ENCODE measurements around the gene SUPT7L.

Gene SUPT7L, protein sequence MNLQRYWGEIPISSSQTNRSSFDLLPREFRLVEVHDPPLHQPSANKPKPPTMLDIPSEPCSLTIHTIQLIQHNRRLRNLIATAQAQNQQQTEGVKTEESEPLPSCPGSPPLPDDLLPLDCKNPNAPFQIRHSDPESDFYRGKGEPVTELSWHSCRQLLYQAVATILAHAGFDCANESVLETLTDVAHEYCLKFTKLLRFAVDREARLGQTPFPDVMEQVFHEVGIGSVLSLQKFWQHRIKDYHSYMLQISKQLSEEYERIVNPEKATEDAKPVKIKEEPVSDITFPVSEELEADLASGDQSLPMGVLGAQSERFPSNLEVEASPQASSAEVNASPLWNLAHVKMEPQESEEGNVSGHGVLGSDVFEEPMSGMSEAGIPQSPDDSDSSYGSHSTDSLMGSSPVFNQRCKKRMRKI

DNA sequence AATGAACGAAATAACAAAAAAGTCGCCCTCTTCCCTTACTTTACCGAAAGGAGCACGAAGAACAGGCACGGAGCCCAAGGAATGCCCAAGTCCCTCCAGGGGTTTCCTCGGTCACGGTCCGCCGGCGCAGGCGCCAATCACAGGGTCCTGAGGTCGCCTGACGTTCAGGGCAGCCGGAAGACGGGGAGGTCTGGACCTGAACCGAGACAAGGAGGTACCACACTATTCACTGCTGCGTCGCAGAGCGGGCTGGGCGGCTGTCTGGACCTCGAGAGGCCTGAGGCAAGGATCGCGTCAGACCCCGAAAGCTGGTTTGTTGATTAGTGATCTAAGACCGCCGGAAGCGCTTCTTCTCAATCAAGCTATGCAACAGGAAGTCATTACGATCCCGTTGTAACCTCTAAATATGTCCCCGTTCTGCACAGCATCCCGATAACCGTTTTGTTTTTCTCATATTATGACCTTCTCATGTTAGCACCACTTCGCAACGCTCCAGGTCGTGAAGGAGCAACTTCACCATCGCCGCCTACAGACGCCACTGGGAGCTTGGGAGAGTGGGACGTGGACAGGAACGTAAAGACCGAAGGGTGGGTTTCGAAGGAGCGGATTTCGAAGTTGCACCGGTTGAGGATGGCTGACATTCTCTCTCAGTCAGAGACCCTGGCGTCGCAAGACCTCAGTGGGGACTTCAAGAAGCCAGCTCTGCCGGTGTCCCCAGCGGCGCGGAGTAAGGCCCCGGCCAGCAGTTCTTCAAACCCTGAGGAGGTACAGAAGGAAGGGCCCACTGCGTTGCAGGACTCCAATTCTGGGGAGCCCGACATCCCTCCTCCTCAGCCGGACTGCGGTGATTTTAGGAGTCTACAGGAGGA, at the start of gene SUPT7L, which contains the start of gene SLC4A1AP:
Gene SUPT7L, minus strand, starts transcription at position 330 of the 869 bp plus-strand sequence. CDS start 1,422 bp downstream, outside the sequence.
Gene SLC4A1AP, plus strand, starts transcription at position 605 of the 869 bp plus-strand sequence. Its CDS starts 26 bp downstream, at position 631.
- DNase-seq (ENCODE audit: low spot score): peak; percentile 81

DNA sequence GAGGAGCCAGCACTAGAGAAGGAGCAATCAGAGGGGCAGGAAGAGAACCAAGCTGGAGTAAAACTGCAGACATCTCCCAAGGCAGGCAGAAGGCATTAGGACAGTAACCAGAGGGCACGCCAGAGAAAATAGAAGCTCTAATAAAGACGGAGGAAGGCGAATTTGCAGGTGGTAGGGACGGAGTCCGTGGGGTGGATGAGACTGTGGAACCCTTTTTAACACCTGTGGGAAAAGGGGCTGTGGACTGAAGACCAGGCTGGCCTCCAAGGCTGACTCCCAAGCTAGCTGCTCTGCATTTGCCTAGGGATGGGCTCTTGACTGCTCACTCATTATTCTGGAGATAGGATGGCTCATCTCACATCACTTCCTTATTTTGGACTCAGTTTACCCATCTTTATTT, 49.8 kb upstream of the SUPT7L start:
- no peak for DNase-seq (ENCODE audit: low spot score)

DNA sequence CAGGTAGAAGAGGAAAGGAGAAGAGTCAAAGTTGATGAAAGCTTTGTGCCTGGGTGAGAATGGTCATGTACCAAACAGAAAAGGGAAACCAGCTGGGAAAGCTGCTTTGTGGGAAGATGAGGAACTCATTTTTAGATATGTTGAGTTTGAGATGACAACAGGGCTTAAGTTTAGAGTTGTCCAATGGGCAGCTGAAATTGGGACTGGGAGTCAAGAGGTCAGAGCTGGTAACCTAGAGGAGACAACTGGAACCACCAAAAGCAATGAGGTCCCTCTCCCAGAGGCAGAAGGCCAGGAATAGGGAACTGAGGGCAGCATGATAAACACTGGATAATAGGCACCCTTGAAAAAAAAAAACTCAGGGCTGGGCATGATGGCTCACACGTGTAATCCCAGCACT, 49.1 kb upstream of the SUPT7L start:
- no peak for DNase-seq (ENCODE audit: low spot score)

DNA sequence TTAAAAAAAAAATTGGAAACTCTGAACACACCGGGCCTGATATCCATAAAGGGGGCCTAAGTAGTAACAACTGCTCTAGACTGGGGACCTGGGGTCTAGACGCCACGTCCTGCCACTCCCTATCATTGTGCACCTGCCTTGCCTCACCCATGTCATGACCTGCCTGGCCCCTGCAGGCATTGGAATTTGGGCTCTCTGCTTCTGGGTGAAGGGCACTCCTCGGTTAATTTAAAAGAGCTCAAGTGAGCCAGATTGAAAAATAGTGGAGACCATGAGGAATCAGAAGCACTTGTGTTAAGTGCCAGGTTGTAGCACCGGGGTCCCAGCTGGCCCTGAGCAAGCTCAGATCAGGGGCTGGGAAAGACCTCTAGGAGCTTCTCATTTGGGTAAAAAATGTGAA, 48.4 kb upstream of the SUPT7L start:
- DNase-seq (ENCODE audit: low spot score): no peak

DNA sequence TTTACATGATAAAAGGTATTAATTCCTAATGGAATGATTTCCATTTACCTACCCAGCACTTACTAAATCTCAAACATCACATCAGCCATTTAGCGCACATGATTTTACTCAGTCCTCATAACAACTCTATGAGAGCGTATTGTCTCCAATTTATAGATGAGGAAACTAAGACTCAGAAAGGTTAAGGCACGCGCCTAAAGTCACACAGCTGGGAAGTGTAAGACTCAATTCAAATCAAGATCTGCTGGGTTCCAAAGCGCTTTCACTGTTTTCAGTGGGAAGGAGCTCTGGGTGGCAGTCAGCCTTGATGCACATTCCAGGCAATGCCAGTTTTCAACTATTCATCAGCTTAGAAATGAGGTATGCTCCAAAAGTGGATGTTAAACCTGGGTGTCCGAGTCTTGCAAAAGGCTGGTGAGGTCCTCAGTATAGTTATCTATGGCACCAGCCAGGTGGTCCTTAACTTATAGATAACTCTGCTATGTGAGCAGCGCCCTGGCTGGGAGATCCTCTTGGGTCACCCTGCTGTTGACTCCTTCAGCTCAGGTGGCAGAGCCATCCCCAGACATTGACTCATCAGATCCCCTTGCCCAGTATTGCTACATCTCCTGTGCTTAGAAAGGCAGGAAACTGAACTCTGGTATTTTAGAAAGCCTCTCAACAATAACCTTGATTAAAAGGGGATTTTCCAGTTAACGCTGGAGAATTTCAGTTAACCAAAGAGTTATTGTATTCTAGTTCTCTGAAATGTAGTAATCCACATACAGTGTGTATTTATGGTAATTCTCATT, 47.4 kb upstream of the SUPT7L start:
- DNase-seq (ENCODE audit: low spot score): no peak

DNA sequence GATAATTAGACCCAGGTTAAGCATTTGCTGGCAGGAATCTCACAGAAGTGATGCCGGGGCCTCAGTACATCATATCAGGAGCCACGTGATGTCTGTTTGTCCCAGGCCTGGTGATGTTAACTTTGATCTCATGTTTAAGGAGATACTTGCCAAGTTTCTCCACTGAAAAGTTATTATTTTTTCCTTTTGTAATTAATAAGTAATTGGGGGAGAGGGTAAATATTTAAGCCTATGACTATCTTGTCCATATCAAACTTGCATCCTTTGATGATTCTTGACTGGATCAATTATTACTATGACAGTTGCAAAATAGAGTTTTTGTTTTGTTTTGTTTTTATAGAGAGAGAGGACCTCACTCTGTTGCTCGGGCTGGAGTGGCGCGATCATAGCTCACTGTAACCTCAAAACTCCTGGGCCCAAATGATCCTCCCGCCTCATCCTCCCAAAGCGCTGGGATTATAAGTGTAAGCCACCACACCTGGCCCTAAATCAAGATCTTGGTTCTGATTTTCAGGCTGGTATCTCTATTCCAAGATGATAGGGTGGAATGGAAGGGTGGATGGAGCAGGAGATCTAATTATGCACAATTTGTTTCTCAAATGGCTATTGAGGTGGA, 46.7 kb upstream of the SUPT7L start:
- no peak for DNase-seq (ENCODE audit: low spot score)

DNA sequence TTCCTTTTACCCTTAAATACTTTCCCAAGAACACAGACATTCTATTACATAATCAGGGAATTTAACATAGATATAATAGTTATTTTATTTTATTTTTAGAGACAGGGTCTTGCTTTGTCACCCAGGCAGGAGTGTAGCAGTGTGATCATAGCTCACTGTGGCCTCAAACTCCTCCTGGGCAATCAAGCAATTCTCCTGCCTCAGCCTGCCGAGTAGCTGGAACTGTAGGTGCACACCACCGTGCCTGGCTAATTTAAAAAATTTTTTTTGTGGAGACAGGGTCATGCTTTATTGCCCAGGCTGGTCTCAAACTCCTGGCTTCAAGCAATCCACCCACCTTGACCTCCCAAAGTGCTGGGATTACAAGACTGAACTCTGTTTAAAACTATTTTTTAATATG, 45.9 kb upstream of the SUPT7L start:
- no peak for DNase-seq (ENCODE audit: low spot score)

DNA sequence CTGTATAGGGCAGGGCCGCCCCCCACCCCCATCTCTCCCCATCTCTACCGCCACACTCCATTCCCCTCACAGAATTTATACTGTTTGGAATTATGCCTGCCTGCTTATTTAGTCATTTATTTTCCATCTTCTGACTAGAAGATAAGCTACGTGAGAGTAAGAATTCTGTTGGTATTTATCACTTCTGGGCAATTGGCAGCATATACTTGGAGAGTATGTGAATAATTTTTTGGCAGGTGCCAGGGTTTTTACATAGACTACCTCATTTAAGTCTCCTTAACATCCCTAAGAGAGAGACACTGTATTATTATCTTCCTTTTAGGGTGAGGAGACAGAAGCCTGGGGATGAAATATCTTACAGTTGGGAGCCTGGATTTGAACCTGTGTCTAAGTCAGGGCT, 45.3 kb upstream of the SUPT7L start:
- no peak for DNase-seq (ENCODE audit: low spot score)

DNA sequence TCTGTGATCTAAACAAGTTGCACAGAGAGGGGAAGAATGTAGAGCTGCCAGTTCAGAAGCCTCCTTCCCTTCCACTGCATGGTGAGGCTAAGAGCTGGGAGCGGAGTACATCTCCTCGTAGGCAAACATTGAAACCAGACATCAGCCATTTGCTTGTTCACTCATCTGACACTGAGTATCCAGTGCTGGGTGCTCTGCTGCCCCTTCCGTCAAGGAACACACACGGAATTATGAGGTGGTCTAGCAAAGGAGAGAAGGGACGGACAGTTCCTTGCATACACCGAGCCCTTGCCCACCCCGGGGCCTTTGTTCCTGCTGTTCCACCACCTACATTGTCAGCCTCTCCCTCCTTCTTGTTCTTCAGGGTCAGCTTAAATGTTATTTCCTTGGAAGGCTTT, 44.8 kb upstream of the SUPT7L start:
- DNase-seq (ENCODE audit: low spot score): no peak

DNA sequence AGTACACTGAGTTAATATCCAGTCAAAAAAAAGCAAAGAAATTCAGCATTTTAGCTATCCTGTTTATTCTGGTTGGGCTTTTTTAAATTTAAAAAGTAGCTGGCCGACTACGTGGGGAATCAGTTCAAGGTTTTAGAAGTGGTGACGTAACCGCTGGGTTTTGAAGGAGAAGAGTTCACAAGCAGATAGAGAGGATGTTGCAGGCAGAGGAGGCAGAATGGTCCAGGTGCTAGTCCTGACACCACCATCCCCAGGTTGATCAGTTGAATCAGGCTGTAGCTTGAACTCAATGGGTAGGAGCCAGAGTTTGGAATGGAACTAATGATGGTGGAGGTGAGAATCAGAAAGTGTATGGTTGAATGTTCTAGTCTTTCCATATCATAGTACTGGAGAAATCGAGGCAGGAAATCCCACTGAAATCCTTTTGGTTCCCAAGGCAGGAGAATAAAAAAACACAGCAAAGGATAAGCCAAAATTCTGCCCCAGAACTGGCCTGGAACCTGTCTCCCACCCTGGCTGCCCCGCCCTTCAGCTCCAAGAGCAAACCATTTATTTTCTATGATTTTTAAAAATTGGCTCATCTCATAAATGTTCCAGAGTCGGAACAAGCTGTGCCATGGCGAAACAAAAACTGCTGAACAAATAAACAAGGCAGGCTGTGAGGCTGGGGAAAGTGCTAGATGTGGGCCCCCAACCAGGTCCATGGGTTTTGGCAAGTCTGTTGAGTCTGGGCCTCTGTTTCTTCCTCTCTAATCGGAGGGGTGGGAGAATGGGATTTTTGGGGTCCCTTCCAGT, 44.2 kb upstream of the SUPT7L start:
- no peak for DNase-seq (ENCODE audit: low spot score)

DNA sequence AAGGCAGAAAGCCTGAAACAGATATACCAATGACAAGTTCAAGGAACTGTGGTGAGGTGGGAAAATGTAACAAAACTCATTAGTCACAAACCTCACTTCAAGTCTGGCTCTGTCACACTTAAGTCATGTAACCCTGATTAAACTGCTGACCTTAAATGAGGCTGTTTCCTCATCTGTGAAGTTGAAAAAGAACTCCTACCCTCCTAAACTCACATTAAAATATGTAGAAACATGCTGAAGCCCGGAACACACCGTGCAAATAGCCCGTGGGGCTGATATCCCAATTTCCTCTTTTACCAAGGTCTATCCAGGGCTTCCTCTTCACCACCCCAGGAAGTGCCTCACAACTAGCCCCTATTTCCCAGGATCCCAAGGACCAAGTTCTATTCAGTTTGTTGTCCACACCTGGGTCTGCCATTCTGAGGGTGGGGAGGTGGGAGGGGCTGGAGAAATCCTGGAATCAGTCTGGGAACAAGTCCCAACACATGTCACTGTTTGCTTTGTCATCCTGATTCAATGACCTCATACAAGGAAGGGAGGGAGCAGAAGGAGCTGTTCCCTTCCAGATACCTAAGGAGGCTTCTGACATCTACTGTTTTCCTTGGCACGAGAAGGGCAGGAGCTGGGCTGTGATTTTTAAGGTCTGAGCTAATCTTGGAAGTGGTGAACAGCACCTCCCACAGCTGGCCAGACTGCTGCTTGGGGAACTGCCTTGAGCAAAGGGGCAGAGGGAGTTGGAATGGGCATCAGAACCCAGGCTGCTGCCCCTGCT, 42.6 kb upstream of the SUPT7L start:
- no peak for DNase-seq (ENCODE audit: low spot score)

DNA sequence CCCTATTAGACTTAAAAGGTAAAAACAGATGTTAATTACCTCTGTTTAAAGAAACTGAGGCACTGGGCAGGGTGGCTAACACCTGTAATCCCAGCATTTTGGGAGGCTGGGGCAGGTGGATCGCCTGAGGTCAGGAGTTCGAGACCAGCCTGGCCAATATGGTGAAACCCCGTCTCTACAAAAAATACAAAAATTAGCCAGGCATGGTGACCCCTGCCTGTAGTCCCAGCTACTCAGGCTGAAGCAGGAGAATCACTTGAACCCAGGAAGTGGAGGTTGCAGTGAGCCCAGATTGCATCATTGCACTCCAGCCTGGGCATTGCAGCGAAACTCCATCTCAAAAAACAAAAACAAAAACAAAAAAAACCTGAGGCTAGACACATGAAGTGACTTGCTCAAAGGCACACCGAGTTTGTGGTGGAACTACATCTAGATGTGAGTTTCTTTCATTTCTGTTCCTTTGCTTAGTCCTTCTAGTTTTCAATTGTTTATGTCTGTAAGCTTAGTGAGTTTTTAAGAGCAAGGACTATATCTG, 41.0 kb upstream of the SUPT7L start:
- DNase-seq (ENCODE audit: low spot score): no peak

DNA sequence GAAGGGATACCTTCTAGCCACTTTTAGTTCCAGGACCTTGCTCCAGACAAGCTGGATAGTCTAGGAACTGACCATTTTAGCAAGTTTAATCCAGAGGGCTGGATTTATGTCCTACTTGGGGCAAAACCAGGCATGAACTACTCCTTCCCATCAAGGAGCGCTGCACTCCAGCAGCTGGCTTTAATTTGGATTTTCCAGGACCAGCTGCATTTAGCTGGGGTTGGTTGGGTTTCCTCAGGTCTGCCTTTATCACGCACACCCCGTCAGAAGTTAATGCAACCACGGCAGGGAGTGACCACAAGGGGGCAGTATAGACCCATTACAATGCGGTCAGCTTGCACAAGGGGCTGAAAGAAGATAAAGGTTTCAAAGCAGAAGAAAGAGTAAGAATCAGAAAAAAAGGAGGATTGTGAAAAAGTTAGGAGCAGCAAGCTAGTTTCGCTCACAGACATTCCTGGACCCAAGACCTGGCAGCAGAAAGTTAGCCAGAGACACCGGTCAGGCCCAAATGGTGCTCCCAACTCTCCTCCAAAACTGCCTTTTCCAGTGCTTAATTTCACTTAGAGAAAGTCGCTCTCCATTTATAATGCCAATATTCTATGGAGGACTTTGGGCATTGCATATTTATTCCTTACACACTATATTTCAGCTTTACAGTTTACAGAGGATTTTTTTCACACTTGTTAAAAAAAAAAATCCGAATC, 40.4 kb upstream of the SUPT7L start:
- peak; percentile 90 for DNase-seq (ENCODE audit: low spot score)

DNA sequence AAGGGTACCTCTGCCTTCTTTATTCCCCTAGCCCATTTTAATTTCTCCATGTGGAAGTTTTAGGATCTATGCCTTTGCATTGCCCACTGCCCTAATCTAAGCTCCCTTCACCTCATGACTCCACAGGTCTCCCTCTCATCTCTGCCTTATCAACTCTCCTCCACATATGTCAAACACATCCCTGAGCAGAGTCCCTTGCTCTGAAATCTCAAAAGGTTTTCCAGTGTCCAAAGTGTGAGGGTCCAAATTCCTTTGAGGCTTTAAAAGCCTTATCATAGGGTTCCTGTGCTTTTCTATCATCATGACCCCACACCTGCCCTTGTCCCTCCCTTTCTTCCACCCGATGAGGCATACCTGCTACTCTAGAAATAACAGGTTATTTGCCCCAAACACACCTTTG, 38.9 kb upstream of the SUPT7L start:
- no peak for DNase-seq (ENCODE audit: low spot score)

DNA sequence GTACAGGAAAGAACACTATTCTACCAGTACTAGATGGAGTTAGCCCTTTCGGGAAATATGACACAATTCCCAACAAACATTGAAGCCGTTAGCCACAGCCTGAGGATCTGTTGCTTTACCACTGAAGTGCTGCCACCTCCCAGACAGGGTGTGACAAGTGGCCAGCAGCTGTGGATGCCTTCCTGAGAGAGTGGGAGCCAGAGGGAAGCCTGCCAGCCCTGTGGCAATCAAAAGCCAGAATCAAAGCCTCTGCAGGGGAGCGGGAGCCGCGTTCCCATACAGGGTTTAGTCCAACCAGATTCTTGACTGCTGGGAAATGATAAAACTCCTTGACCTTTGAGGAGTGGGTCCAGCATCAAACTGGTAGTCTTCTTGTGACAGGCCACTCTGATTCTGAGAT, 38.3 kb upstream of the SUPT7L start:
- no peak for DNase-seq (ENCODE audit: low spot score)

DNA sequence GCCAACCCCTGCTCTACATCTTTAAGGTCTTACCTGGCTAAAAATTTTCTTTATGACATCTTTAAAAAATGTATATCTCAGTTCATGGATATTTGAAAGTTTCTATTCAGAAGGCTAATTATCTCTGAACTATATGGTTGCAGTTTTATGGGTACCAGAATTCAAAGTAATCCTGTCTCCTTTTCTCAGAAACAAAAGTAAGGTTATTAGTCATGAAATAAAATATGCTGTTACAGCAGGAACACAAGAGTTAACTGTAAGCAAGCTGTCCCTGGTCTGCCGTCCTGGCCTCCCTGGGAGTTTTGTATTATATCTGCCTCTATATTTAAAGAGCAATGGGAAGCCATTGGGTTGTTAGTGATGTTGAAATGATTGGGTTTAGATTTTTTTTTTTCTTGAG, 34.2 kb upstream of the SUPT7L start:
- no peak for DNase-seq (ENCODE audit: low spot score)

DNA sequence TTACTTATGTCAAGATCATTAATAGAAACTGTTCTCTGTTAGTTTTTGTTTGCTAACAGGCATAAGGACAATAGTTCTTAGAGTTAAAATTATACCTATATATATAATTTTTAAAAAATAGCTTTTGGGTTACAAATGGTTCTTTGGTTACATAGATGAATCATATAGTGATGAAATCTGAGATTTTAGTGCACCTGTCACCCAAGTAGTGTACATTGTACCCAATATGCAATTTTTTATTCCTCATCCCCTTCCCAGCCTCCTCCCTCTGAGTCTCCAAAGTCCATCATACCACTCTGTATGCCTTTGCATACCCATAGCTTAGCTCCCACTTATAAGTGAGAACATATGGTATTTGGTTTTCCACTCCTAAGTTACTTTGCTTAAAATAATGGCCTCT, 26.6 kb upstream of the SUPT7L start:
- DNase-seq (ENCODE audit: low spot score): no peak

DNA sequence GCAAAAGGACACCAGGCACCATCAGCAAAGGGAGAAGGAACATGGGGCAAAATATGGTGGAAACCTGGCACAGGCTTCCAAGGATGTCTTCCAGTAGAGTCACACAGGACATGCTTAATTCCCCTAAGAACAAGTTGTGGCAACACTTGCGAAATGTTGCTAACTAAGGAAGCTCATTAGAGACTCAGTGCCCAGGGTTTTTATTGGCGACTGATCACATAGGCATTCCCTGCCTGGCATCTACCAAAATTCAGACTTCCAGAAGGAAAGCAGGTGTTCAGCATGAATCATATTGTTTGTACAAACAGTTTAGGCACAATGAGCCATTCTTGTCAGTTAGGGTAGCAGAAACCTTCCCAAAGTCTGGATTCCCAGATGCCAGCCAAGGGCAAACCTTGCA, 26.0 kb upstream of the SUPT7L start:
- no peak for DNase-seq (ENCODE audit: low spot score)

DNA sequence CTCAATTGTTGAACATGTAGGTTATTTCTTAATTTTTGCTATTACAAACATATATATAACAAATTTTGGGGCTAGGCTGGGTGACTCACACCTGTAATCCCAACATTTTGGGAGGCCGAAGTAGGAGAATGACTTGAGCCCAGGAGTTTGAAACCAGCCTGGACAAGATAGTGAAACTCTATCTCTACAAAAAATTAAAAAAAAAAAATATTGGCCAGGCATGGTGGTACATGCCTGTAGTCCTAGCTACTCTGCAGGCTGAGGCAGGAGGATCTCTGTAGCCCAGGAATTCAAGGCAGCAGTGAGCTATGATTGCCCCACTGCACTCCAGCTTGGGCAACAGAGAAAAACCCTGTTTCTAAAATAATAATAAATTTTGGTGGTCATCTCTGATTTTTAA, 23.8 kb upstream of the SUPT7L start:
- no peak for DNase-seq (ENCODE audit: low spot score)

Measured in iPS-NIHi11 (cell line).